MM.1S (cell line): ENCODE measurements around the gene TNRC18.

Experiments
- EZH2 ChIP-seq: fragments of 300-600 bp; sonication (generic); optimal IDR thresholded peaks from 2 replicates; pipeline ENCODE3; 2017; ENCODE audit warnings: low read depth, mild to moderate bottlenecking, antibody characterized with exemption, low read length, mixed read lengths
- EZH2phosphoT487 ChIP-seq: fragments of 300-600 bp; sonication (generic); IDR thresholded peaks from 2 replicates; pipeline ENCODE4 v1.6.1; 2018; ENCODE audit warnings: antibody characterized with exemption, low read length
- TF ChIP-seq, protein P1 (sequence below): fragments of 300-600 bp; sonication (generic); IDR thresholded peaks from 2 replicates; pipeline ENCODE4 v1.5.1; 2016; ENCODE audit warnings: antibody characterized with exemption, low read length, mixed read lengths

DNA sequence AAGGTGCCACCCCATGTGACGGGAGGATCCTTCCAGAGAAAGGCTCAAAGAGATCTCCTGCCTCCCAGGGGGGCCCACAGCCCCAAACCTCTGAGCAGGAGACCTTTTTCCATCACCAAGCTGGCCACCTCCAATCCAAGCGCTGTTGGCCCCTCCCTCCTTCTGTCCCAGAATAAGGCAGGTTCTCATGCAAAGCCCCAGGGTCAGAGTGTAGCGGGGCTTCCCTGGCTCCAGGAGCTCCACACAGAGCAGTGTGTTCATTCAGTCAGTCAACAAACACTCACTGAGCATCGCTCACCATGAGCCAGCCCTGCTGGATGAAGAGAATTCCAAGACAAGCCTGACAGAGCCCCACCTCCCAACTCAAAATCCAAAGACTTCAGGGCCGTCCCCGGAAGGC is 39.0 kb downstream of the TNRC18 start:
- TF ChIP-seq EZH2phosphoT487 (no peak), EZH2 (no peak)
- TF ChIP-seq, protein P1, sequence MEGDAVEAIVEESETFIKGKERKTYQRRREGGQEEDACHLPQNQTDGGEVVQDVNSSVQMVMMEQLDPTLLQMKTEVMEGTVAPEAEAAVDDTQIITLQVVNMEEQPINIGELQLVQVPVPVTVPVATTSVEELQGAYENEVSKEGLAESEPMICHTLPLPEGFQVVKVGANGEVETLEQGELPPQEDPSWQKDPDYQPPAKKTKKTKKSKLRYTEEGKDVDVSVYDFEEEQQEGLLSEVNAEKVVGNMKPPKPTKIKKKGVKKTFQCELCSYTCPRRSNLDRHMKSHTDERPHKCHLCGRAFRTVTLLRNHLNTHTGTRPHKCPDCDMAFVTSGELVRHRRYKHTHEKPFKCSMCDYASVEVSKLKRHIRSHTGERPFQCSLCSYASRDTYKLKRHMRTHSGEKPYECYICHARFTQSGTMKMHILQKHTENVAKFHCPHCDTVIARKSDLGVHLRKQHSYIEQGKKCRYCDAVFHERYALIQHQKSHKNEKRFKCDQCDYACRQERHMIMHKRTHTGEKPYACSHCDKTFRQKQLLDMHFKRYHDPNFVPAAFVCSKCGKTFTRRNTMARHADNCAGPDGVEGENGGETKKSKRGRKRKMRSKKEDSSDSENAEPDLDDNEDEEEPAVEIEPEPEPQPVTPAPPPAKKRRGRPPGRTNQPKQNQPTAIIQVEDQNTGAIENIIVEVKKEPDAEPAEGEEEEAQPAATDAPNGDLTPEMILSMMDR, result no peak
